Activated T-cell treated with anti-CD3 and anti-CD28 coated beads, Interleukin-2, amount 50 U/mL, for 72 hours (primary cell): Measurements from ENCODE around the gene TRPC3. TPM values are rescaled to one million over a fixed set of nuclear protein-coding genes. Genes with fewer than 3 reads are reported as not detected.

ENCODE experiments used
- ATAC-seq, 2 donors: fragments of 150-1000 bp; cut with Tn5 transposase; replicated peaks in 1 of 2; 2 replicates each; pipeline ENCODE4 v1.10.0; 2021; ENCODE audit warnings: moderate library complexity in 2 of 2, mild to moderate bottlenecking in 1 of 2
- DNase-seq, 2 donors: peaks; one replicate each; pipeline ENCODE4 v3.0.0; 2021 to 2022; ENCODE audit warnings: mixed read lengths in 1 of 2
- H3K27ac Mint-ChIP-seq: one replicate; pipeline ENCODE4 v1.8.0; 2022; ENCODE audit warnings: mild to moderate bottlenecking, moderate library complexity, mixed read lengths
- H3K27me3 Mint-ChIP-seq: one replicate; pipeline ENCODE4 v1.8.0; 2022; ENCODE audit warnings: low read depth, mixed read lengths
- H3K36me3 Mint-ChIP-seq, 2 donors: one replicate each; pipeline ENCODE4 v1.8.0; 2022; ENCODE audit warnings: mixed read lengths in 2 of 2, mild to moderate bottlenecking in 1 of 2; ENCODE audit not compliant: insufficient read depth in 2 of 2
- H3K4me1 Mint-ChIP-seq: one replicate; pipeline ENCODE4 v1.8.0; 2022; ENCODE audit warnings: low read depth, mixed read lengths
- H3K4me3 Mint-ChIP-seq, 2 donors: one replicate each; pipeline ENCODE4 v1.8.0; 2022; ENCODE audit warnings: mild to moderate bottlenecking in 2 of 2, mixed read lengths in 2 of 2, moderate library complexity in 2 of 2
- H3K9me3 Mint-ChIP-seq, 2 donors: one replicate each; pipeline ENCODE4 v1.8.0; 2022; ENCODE audit warnings: mixed read lengths in 2 of 2
- total RNA-seq, 2 donors: library from RNA; stranded (reverse); gene quantifications; one replicate each; pipeline ENCODE4 v1.2.3, GENCODE V29; 2022

Gene TRPC3
- total RNA-seq = under 1 TPM; 0.46 to 0.51 TPM

DNA sequence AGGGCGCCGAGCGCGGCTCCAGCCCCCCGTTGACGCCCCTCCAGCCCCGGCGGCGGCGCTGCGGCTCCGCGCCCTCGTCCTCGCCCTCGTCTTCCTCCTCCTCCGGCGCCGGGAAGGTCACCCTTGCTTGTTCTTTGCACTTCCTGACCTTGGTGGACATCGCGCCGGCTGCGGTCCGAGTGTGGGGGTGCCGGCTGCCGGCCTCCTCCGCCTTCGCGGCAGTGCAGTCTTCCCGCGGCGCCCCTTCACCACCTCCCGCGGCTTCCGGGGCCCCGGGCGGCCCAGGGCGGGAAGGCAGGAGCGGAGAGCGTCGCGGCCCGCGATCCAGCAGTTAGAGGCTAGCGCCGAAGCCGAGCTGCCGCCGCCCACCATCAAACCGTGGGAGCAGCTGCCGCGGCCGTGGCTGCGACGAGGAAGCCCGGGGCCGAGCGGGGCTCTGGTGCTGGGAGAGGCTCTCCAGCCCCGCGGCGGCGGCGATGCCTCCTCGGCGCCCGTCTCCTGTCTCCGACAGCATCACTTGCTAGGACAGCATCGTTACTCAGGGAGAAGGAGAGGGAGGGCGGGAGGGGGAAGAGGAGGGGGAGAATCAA lies at the start of gene TRPC3:
Gene TRPC3, minus strand, starts transcription at position 540 of the 590 bp plus-strand sequence. Its CDS starts 380 bp downstream, at position 160.
- no peaks in the 10 kb centered on the region for H3K9me3 Mint-ChIP-seq
- peaks cover 13% of the 10 kb centered on the region for H3K4me1 Mint-ChIP-seq
- H3K4me3 Mint-ChIP-seq = peak within 1 kb of the TSS; percentile 87 to 90
- ATAC-seq = peak; percentile 56 to 63
- DNase-seq = peak; percentile 48 to 57
- no peak within 1 kb of the TSS for H3K27ac Mint-ChIP-seq
- H3K36me3 Mint-ChIP-seq = no peaks in the 10 kb centered on the region
- peaks cover 48% of the 10 kb centered on the region for H3K27me3 Mint-ChIP-seq

GRCh38 chr4:122000849-122001248 lies 49.0 kb upstream of the TRPC3 start:
- Mint-ChIP-seq H3K4me3 (no peak overlapping the region), H3K27me3 (peaks cover 23% of the 10 kb centered on the region), H3K9me3 (no peaks in the 10 kb centered on the region), H3K27ac (no peak overlapping the region), H3K36me3 (no peaks in the 10 kb centered on the region), H3K4me1 (no peaks in the 10 kb centered on the region)
- ATAC-seq = no peak
- DNase-seq = no peak

DNA sequence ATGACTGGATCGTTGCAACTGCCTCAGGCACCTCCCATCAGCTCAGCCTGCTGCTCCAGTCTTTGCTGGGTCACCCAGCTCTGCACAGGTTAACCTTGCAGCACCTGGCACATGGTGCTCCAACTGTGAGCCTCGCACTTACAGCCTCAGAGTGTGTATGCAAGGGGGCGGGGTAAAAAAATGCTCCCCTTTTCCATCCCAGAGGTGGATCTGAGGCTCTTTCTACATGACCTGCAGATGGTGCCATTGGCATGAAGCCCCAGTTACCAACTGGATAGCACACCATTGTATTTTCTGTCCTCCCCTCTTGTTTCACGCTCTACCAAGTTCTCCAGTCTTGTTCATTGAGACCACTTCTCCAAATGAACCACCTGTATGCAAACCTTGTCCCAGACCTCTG lies 46.2 kb upstream of the TRPC3 start:
- ATAC-seq (peak in 1 of 2 donors; percentile 32), DNase-seq (no peak)
- H3K27me3 Mint-ChIP-seq = peaks cover 23% of the 10 kb centered on the region
- no peaks in the 10 kb centered on the region for H3K36me3 Mint-ChIP-seq
- H3K4me1 Mint-ChIP-seq = no peaks in the 10 kb centered on the region
- H3K9me3 Mint-ChIP-seq = no peaks in the 10 kb centered on the region
- H3K27ac Mint-ChIP-seq = no peak overlapping the region
- no peak overlapping the region for H3K4me3 Mint-ChIP-seq

- H3K4me1 Mint-ChIP-seq = no peaks in the 10 kb centered on the region
- no peak overlapping the region for H3K27ac Mint-ChIP-seq
- DNase-seq (no peak), ATAC-seq (peak in 1 of 2 donors; percentile 64)
- H3K9me3 Mint-ChIP-seq = no peaks in the 10 kb centered on the region
- no peaks in the 10 kb centered on the region for H3K36me3 Mint-ChIP-seq
- H3K4me3 Mint-ChIP-seq = no peak overlapping the region
- H3K27me3 Mint-ChIP-seq = peaks cover 23% of the 10 kb centered on the region
These were observed 44.1 kb upstream of the TRPC3 start for GRCh38 chr4:121995790-121996537.

GRCh38 chr4:121991968-121992367 lies 40.1 kb upstream of the TRPC3 start:
- Mint-ChIP-seq H3K4me1 (no peaks in the 10 kb centered on the region), H3K9me3 (no peaks in the 10 kb centered on the region), H3K4me3 (no peak overlapping the region), H3K27me3 (peaks cover 32% of the 10 kb centered on the region), H3K27ac (no peak overlapping the region), H3K36me3 (no peaks in the 10 kb centered on the region)
- ATAC-seq = no peak
- DNase-seq = no peak

- no peak for ATAC-seq
- no peak overlapping the region for H3K27ac Mint-ChIP-seq
- no peaks in the 10 kb centered on the region for H3K36me3 Mint-ChIP-seq
- no peak overlapping the region for H3K4me3 Mint-ChIP-seq
- no peak for DNase-seq
- H3K9me3 Mint-ChIP-seq = no peaks in the 10 kb centered on the region
- no peaks in the 10 kb centered on the region for H3K4me1 Mint-ChIP-seq
- H3K27me3 Mint-ChIP-seq = peaks cover 22% of the 10 kb centered on the region
These were observed 38.6 kb upstream of the TRPC3 start for GRCh38 chr4:121990489-121990888.

- no peak overlapping the region for H3K4me3 Mint-ChIP-seq
- H3K27ac Mint-ChIP-seq = no peak overlapping the region
- no peaks in the 10 kb centered on the region for H3K36me3 Mint-ChIP-seq
- H3K4me1 Mint-ChIP-seq = no peaks in the 10 kb centered on the region
- H3K9me3 Mint-ChIP-seq = no peaks in the 10 kb centered on the region
- DNase-seq (no peak), ATAC-seq (no peak)
- H3K27me3 Mint-ChIP-seq = peaks cover 22% of the 10 kb centered on the region
These were observed 37.9 kb upstream of the TRPC3 start for GRCh38 chr4:121989715-121990114.

GRCh38 chr4:121988950-121989349 lies 37.1 kb upstream of the TRPC3 start:
- H3K36me3 Mint-ChIP-seq = no peaks in the 10 kb centered on the region
- no peak for ATAC-seq
- H3K27ac Mint-ChIP-seq = no peak overlapping the region
- no peaks in the 10 kb centered on the region for H3K9me3 Mint-ChIP-seq
- H3K4me1 Mint-ChIP-seq = no peaks in the 10 kb centered on the region
- H3K4me3 Mint-ChIP-seq = no peak overlapping the region
- no peak for DNase-seq
- peaks cover 22% of the 10 kb centered on the region for H3K27me3 Mint-ChIP-seq

DNA sequence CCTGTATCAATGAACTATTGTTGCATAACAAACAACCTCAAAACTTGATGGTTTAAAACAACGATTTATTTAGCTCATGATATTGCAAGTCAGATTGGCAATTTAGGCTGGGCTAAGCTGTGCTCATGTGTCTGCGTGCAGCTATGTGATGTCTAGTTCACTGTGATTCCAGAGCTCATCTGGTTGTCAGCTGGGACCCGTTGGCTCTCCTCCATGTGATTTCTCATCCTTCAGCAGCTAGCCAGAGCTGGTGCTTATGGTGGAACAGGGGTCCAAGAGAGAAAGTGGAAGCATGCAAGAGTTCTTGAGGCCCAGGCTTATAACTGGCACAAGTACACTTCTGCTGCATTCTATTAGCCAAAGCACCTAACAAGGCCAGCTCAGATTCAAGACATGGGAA lies 28.8 kb upstream of the TRPC3 start:
- Mint-ChIP-seq H3K4me1 (peaks cover 9% of the 10 kb centered on the region), H3K27ac (no peak overlapping the region), H3K4me3 (no peak overlapping the region), H3K36me3 (no peaks in the 10 kb centered on the region), H3K27me3 (no peaks in the 10 kb centered on the region), H3K9me3 (no peaks in the 10 kb centered on the region)
- no peak for ATAC-seq
- DNase-seq = no peak

GRCh38 chr4:121978172-121978516 lies 26.3 kb upstream of the TRPC3 start:
- Mint-ChIP-seq H3K27ac (peak overlapping the region; percentile 91), H3K36me3 (no peaks in the 10 kb centered on the region), H3K27me3 (peaks cover 7% of the 10 kb centered on the region), H3K4me1 (peaks cover 9% of the 10 kb centered on the region), H3K9me3 (no peaks in the 10 kb centered on the region), H3K4me3 (peak overlapping the region; percentile 20 to 70)
- ATAC-seq = peak in 1 of 2 donors; percentile 28
- no peak for DNase-seq

DNA sequence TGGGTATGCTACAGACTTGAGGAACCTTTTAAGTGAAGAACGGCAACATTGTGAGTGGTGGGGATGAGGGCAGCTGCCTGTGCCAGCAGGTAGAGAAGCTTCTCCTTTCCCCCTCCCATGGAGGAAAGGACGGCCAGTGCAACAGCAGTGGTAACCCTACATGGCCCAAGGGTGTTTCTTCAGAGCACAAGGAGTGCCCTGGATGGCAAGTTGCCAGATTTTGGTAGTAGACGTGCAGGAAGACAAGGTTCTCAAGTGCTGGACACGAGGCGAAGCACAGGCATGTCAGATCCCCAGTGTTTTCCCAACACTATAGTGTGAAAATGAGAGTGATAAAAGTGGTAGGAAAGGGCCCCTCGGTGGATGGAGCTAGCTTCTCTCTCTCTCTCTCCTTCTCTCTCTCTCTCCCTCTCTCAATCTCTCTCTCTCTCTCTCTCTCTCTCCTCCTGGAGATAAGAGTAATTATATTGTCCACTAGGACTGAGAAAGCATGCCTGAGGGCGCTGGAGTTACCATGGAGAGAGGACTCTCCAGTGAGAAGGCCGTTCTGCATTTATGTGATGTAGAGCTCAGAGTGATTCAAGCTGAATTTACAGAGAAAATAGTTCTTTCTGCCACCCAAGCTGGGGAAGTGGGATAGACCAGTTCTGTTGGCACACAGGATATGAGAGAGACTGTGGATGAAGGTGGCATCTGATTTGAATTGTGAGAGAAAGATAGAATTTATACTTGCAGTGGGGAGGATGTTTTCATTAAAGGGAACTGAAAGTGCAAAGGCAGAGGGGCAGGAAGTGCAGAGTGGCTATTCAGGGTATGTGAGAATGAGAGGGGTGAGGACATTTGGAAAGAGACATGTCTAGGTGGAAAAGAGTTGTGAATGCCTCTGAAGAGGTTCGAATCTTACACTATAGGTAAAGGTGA lies 25.7 kb upstream of the TRPC3 start:
- Mint-ChIP-seq H3K36me3 (no peaks in the 10 kb centered on the region), H3K9me3 (no peaks in the 10 kb centered on the region), H3K27me3 (peaks cover 7% of the 10 kb centered on the region), H3K4me1 (peaks cover 9% of the 10 kb centered on the region), H3K27ac (peak overlapping the region; percentile 91), H3K4me3 (peak overlapping the region; percentile 20 to 70)
- DNase-seq (no peak), ATAC-seq (peak in 1 of 2 donors; percentile 55)

DNA sequence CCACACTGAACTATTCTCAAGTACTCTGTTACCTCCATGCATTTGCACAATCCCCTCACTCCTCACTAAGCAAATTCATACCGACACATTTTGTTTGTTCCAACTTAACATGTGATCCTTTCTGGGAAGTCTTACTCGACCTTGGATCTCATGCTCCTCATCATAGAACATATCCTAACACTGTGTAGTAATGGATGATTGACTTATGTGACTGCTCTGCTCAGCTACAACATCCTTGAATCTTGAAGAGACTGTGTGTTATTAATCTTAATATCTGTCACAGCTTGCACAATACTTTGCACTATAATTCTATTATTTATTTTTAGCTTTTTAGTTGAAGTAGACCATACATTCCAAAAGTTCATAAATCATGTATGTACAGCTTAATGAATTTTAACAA lies 23.9 kb upstream of the TRPC3 start:
- ATAC-seq = no peak
- Mint-ChIP-seq H3K36me3 (no peaks in the 10 kb centered on the region), H3K4me3 (no peak overlapping the region)

DNA sequence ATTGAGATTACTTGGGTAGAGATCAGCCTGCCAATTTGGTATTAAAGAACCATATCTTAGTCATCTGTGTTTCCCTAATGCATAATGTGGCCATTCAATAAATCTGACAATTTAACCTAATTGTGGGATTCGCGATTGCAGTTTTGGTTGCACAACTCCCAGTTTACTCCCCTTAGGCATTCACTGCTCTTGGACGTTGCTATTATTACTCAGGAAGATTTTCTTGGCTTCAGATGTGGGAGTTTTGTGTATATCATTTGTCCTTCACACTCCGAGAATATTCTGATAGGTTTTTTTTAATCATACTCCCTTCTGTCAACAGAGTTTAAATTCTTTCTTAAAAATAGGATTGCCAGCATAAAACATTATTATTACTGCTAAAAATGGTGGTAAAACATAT lies 22.0 kb upstream of the TRPC3 start:
- Mint-ChIP-seq H3K9me3 (no peaks in the 10 kb centered on the region), H3K36me3 (no peaks in the 10 kb centered on the region), H3K4me3 (no peak overlapping the region), H3K27ac (no peak overlapping the region), H3K27me3 (peaks cover 15% of the 10 kb centered on the region), H3K4me1 (peaks cover 9% of the 10 kb centered on the region)
- ATAC-seq (no peak), DNase-seq (no peak)

More for the DNA sequence above, 23.9 kb upstream of the TRPC3 start:
- Mint-ChIP-seq H3K27ac (no peak overlapping the region), H3K27me3 (peaks cover 8% of the 10 kb centered on the region), H3K9me3 (no peaks in the 10 kb centered on the region), H3K4me1 (peaks cover 9% of the 10 kb centered on the region)
- no peak for DNase-seq
